PFSK-1 (cell line): ENCODE measurements around the gene CDA.

Experiments
- POLR2AphosphoS5 ChIP-seq: IDR thresholded peaks from 2 replicates; pipeline ENCODE4 v1.6.1; 2012; ENCODE audit warnings: low read depth, mild to moderate bottlenecking, control low read depth, low read length, moderate library complexity
- SIN3A ChIP-seq: IDR thresholded peaks from 2 replicates; pipeline ENCODE4 v1.6.1; 2012; ENCODE audit warnings: mild to moderate bottlenecking, low read length, moderate library complexity, borderline replicate concordance; ENCODE audit not compliant: insufficient read depth

GRCh38 chr1:20633190-20634064 is 44.5 kb downstream of the CDA start, which contains the start of gene PINK1:
- TF ChIP-seq SIN3A (no peak), POLR2AphosphoS5 (no peak)
